22Rv1 (cell line): ENCODE data around the gene ENAH.

Experiments used
- H3K27ac ChIP-seq: fragments of 450-650 bp; 2 replicates; pipeline ENCODE4 v1.5.1; 2017
- ZFX ChIP-seq: fragments of 450-650 bp; IDR thresholded peaks from 2 replicates; pipeline ENCODE4 v1.6.1; 2017; ENCODE audit warnings: antibody characterized with exemption, borderline replicate concordance
- TF ChIP-seq, protein P1 (sequence below): fragments of 450-650 bp; IDR thresholded peaks from 2 replicates; pipeline ENCODE4 v1.5.1; 2017; ENCODE audit warnings: mild to moderate bottlenecking

Gene ENAH

GRCh38 chr1:225607355-225607754, 45.6 kb downstream of the ENAH start:
- H3K27ac ChIP-seq, result no peak overlapping the region
- TF ChIP-seq, protein P1, sequence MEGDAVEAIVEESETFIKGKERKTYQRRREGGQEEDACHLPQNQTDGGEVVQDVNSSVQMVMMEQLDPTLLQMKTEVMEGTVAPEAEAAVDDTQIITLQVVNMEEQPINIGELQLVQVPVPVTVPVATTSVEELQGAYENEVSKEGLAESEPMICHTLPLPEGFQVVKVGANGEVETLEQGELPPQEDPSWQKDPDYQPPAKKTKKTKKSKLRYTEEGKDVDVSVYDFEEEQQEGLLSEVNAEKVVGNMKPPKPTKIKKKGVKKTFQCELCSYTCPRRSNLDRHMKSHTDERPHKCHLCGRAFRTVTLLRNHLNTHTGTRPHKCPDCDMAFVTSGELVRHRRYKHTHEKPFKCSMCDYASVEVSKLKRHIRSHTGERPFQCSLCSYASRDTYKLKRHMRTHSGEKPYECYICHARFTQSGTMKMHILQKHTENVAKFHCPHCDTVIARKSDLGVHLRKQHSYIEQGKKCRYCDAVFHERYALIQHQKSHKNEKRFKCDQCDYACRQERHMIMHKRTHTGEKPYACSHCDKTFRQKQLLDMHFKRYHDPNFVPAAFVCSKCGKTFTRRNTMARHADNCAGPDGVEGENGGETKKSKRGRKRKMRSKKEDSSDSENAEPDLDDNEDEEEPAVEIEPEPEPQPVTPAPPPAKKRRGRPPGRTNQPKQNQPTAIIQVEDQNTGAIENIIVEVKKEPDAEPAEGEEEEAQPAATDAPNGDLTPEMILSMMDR, result no peak

- H3K27ac ChIP-seq, result no peak overlapping the region
- no peak for TF ChIP-seq ZFX
- TF ChIP-seq, protein P1, result no peak
Measured at GRCh38 chr1:225603538-225604354, 49.2 kb downstream of the ENAH start.

- no peak overlapping the region for H3K27ac ChIP-seq
- no peak for TF ChIP-seq ZFX
- TF ChIP-seq, protein P1, result no peak
Measured at GRCh38 chr1:225602590-225603206, 50.2 kb downstream of the ENAH start.

DNA sequence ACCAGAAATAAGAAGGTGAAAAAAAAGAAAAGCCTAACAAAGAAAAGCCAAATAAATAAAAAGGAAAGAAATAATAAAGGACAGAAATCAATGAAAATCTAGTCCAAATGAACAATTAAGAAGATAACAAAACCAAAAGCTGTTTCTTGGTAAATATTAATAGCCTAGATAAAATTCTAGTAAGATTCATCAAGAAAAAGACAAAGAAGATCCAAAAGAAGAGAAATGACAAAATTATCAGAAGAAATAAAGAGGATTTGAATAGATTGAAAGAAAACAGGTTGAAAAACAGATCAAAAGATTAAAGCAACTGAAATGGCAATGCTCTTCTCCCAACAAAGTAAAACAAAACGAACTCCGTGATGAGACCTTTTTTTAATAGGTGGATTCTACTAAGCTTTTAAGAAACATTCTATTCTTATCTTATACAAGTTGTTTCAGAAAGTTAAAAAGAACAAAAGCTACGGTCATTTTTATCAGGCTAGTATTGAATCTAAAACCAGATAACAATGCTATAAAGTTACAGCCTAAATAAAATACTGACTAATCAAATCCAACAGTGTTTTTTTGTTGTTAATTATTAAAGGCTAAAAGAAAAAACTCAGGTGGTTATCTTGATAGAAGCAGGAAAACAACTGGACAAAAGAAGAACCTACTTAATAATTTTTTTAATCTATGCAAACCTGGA, 50.9 kb downstream of the ENAH start:
- no peak overlapping the region for H3K27ac ChIP-seq
- TF ChIP-seq ZFX, result no peak
- TF ChIP-seq, protein P1, result no peak

- no peak for TF ChIP-seq ZFX
- TF ChIP-seq, protein P1, result no peak
- no peak overlapping the region for H3K27ac ChIP-seq
Measured at GRCh38 chr1:225598847-225599246, 54.1 kb downstream of the ENAH start.

- TF ChIP-seq, protein P1, result no peak
- no peak for TF ChIP-seq ZFX
- no peak overlapping the region for H3K27ac ChIP-seq
Measured at GRCh38 chr1:225597926-225598575, 54.9 kb downstream of the ENAH start.
